HepG2 (cell line): ENCODE measurements around the gene HPGD. TPM values are rescaled to one million over a fixed set of nuclear protein-coding genes. Genes with fewer than 3 reads are reported as not detected.

Experiments
- FOXA3 ChIP-seq: IDR thresholded peaks from 2 replicates; pipeline ENCODE4 v1.6.1; 2016; ENCODE audit warnings: missing genetic modification reagents, missing compliant biosample characterization
- FOXC1 ChIP-seq: sonication (generic); formaldehyde crosslinking; IDR thresholded peaks from 2 replicates; pipeline ENCODE4 v1.8.0; 2022; ENCODE audit warnings: mild to moderate bottlenecking, missing genetic modification reagents, borderline replicate concordance
- FOXP1 ChIP-seq, 2 experiments: fragments of 450-650 bp in 1 of 2; IDR thresholded peaks; 2 replicates each; pipeline ENCODE4 v1.6.1; 2017 to 2018; ENCODE audit warnings: antibody characterized with exemption in 1 of 2
- NKX3-1 ChIP-seq: sonication (generic); formaldehyde crosslinking; IDR thresholded peaks from 2 replicates; pipeline ENCODE4 v1.5.0; 2020; ENCODE audit warnings: missing genetic modification reagents
- NONO ChIP-seq, 2 experiments: fragments of 450-650 bp in 1 of 2; sonication (generic) in 1 of 2; formaldehyde crosslinking in 1 of 2; IDR thresholded peaks in 1 of 2; conservative IDR thresholded peaks in 1 of 2; 2 replicates each; pipeline versions ENCODE4 v1.6.1 to v1.8.0; 2017 to 2022; ENCODE audit warnings: mild to moderate bottlenecking in 1 of 2, missing genetic modification reagents in 1 of 2, moderate library complexity in 1 of 2
- NR2F2 ChIP-seq: IDR thresholded peaks from 2 replicates; pipeline ENCODE4 v1.6.1; 2012; ENCODE audit warnings: low read depth, inconsistent platforms, borderline replicate concordance
- NRL ChIP-seq: sonication (generic); formaldehyde crosslinking; IDR thresholded peaks from 2 replicates; pipeline ENCODE4 v1.5.0; 2020; ENCODE audit warnings: missing genetic modification reagents, mild to moderate bottlenecking, moderate library complexity, borderline replicate concordance
- POLR2A ChIP-seq, 2 experiments: IDR thresholded peaks; 2 replicates each; pipeline ENCODE4 v1.6.1; 2011; ENCODE audit warnings: low read depth in 2 of 2, low read length in 2 of 2, mild to moderate bottlenecking in 1 of 2, moderate library complexity in 1 of 2; ENCODE audit not compliant: insufficient read depth in 1 of 2
- SCMH1 ChIP-seq: sonication (generic); formaldehyde crosslinking; IDR thresholded peaks from 2 replicates; pipeline ENCODE4 v1.9.0; 2021; ENCODE audit warnings: missing genetic modification reagents, mild to moderate bottlenecking, borderline replicate concordance
- STAT5B ChIP-seq: sonication (generic); formaldehyde crosslinking; IDR thresholded peaks from 2 replicates; pipeline ENCODE4 v1.4.0; 2020; ENCODE audit warnings: missing genetic modification reagents
- ZNF512 ChIP-seq: sonication (generic); formaldehyde crosslinking; IDR thresholded peaks from 2 replicates; pipeline ENCODE4 v1.4.0; 2020; ENCODE audit warnings: mild to moderate bottlenecking, missing genetic modification reagents
- ZNF564 ChIP-seq: sonication (generic); formaldehyde crosslinking; IDR thresholded peaks from 2 replicates; pipeline ENCODE4 v1.8.1; 2023; ENCODE audit warnings: mild to moderate bottlenecking, missing genetic modification reagents
- ZNF644 ChIP-seq: IDR thresholded peaks from 2 replicates; pipeline ENCODE4 v1.6.1; 2016; ENCODE audit warnings: low read depth
- ZNF724P ChIP-seq: sonication (generic); formaldehyde crosslinking; IDR thresholded peaks from 2 replicates; pipeline ENCODE4 v1.8.0; 2022; ENCODE audit warnings: missing genetic modification reagents, borderline replicate concordance
- polyA plus RNA-seq, 8 experiments: library from polyadenylated mRNA; depleted of rRNA in 3 of 8; stranded (reverse) in 7 of 8; unstranded in 1 of 8; fragments of >200 nt; fragmentation: Illumina TruSeq in 4 of 8; extraction: Trizol in 4 of 8; gene quantifications; 2 replicates each; pipeline versions ENCODE4 v1.2.1 to v1.2.3, GENCODE V29; 2011 to 2016; ENCODE audit warnings: low read depth in 4 of 8, missing spikeins in 1 of 8, mixed read lengths in 1 of 8; ENCODE audit not compliant: insufficient read depth in 1 of 8
- total RNA-seq, 5 experiments: library from RNA; depleted of rRNA; stranded (reverse); fragments of >200 nt; fragmentation: Illumina TruSeq; extraction: Trizol; gene quantifications; 2 replicates each; pipeline ENCODE4 v1.2.3, GENCODE V29; 2016; ENCODE audit warnings: low read depth in 1 of 5
- TF ChIP-seq, protein P1 (sequence below): sonication (generic); formaldehyde crosslinking; IDR thresholded peaks from 2 replicates; pipeline ENCODE4 v1.5.1; 2020; ENCODE audit warnings: mild to moderate bottlenecking, missing genetic modification reagents, moderate library complexity
- TF ChIP-seq, protein P2 (sequence below): IDR thresholded peaks from 2 replicates; pipeline ENCODE4 v1.6.1; 2016; ENCODE audit warnings: low read depth
- TF ChIP-seq, protein P3 (sequence below): IDR thresholded peaks from 2 replicates; pipeline ENCODE4 v1.6.1; 2016; ENCODE audit warnings: control low read depth
- TF ChIP-seq, protein P4 (sequence below): sonication (generic); formaldehyde crosslinking; IDR thresholded peaks from 2 replicates; pipeline ENCODE4 v1.8.1; 2023; ENCODE audit warnings: mild to moderate bottlenecking, inconsistent platforms, moderate library complexity, missing genetic modification reagents, borderline replicate concordance
- TF ChIP-seq, protein P5 (sequence below): sonication (generic); formaldehyde crosslinking; IDR thresholded peaks from 2 replicates; pipeline ENCODE4 v1.4.0; 2020; ENCODE audit warnings: missing genetic modification reagents

Gene HPGD
- total and polyA plus RNA-seq, 2 of the 13 experiments (the other 11 are each of a cell fraction or from before 2014, with no cell fraction given), result 0.13 to 0.24 TPM

DNA sequence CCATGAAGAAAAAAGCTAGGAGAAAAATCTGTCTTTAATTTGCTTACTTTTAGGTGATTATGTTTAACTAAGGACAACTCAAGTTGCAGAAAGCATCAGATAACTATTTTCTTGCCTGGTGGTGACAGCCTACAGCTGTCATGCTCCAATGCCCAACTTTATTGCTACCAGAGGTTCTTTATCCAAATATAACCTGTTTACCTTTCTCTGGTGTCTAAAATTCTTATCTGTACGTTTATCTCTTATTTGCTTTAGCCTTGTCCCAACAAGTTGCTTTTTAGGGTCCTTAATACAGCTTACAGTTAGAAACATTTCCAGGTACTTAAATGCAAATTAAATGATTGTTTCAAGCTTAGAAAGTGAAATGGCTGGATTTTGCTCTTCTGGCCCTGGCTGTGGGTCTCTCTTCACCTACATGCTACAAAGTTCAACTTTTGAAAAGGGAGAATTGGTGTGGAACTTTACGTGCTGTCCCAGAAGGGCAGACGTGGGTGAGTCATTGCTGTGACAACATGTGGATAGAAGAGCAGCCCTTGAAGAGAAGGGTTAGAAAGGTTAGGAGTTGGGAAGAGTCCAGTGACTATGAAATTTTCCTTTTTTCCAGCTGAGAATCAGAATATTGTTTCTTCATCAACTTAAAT is 60.7 kb downstream of the HPGD start (continued):
- TF ChIP-seq FOXC1 (CRISPR knock-in tag) (no peak), NR2F2 (no peak), ZNF724P (CRISPR knock-in tag) (no peak), SCMH1 (CRISPR knock-in tag) (no peak), POLR2A (IDR thresholded peaks at IDR 0.05; ENCODE audit: insufficient read depth in 1 of 2, low read depth in 2 of 2, low read length in 2 of 2) (no peak), STAT5B (CRISPR knock-in tag) (no peak), ZNF644 (CRISPR knock-in tag) (peak; percentile 86), FOXP1 (IDR thresholded peaks at IDR 0.05) (no peak), FOXP1 (CRISPR knock-in tag; IDR thresholded peaks at IDR 0.05) (no peak), FOXA3 (peak; percentile 41; the same call in 1 of the 2 replicates), NONO (IDR thresholded peaks at IDR 0.05) (no peak), NONO (CRISPR knock-in tag; conservative IDR thresholded peaks at IDR 0.05) (no peak), ZNF564 (CRISPR knock-in tag) (no peak), NRL (CRISPR knock-in tag) (no peak), NKX3-1 (CRISPR knock-in tag) (no peak), ZNF512 (CRISPR knock-in tag) (no peak)
- TF ChIP-seq, protein P1, sequence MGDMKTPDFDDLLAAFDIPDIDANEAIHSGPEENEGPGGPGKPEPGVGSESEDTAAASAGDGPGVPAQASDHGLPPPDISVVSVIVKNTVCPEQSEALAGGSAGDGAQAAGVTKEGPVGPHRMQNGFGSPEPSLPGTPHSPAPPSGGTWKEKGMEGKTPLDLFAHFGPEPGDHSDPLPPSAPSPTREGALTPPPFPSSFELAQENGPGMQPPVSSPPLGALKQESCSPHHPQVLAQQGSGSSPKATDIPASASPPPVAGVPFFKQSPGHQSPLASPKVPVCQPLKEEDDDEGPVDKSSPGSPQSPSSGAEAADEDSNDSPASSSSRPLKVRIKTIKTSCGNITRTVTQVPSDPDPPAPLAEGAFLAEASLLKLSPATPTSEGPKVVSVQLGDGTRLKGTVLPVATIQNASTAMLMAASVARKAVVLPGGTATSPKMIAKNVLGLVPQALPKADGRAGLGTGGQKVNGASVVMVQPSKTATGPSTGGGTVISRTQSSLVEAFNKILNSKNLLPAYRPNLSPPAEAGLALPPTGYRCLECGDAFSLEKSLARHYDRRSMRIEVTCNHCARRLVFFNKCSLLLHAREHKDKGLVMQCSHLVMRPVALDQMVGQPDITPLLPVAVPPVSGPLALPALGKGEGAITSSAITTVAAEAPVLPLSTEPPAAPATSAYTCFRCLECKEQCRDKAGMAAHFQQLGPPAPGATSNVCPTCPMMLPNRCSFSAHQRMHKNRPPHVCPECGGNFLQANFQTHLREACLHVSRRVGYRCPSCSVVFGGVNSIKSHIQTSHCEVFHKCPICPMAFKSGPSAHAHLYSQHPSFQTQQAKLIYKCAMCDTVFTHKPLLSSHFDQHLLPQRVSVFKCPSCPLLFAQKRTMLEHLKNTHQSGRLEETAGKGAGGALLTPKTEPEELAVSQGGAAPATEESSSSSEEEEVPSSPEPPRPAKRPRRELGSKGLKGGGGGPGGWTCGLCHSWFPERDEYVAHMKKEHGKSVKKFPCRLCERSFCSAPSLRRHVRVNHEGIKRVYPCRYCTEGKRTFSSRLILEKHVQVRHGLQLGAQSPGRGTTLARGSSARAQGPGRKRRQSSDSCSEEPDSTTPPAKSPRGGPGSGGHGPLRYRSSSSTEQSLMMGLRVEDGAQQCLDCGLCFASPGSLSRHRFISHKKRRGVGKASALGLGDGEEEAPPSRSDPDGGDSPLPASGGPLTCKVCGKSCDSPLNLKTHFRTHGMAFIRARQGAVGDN (CRISPR knock-in tag), result no peak
- TF ChIP-seq, protein P2, sequence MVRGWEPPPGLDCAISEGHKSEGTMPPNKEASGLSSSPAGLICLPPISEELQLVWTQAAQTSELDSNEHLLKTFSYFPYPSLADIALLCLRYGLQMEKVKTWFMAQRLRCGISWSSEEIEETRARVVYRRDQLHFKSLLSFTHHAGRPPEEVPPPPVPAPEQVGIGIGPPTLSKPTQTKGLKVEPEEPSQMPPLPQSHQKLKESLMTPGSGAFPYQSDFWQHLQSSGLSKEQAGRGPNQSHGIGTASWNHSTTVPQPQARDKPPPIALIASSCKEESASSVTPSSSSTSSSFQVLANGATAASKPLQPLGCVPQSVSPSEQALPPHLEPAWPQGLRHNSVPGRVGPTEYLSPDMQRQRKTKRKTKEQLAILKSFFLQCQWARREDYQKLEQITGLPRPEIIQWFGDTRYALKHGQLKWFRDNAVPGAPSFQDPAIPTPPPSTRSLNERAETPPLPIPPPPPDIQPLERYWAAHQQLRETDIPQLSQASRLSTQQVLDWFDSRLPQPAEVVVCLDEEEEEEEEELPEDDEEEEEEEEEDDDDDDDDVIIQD (CRISPR knock-in tag), result peak; percentile 71; the same call in 1 of the 2 replicates
- TF ChIP-seq, protein P3, sequence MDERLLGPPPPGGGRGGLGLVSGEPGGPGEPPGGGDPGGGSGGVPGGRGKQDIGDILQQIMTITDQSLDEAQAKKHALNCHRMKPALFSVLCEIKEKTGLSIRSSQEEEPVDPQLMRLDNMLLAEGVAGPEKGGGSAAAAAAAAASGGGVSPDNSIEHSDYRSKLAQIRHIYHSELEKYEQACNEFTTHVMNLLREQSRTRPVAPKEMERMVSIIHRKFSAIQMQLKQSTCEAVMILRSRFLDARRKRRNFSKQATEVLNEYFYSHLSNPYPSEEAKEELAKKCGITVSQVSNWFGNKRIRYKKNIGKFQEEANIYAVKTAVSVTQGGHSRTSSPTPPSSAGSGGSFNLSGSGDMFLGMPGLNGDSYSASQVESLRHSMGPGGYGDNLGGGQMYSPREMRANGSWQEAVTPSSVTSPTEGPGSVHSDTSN (CRISPR knock-in tag), result no peak
- TF ChIP-seq, protein P4, sequence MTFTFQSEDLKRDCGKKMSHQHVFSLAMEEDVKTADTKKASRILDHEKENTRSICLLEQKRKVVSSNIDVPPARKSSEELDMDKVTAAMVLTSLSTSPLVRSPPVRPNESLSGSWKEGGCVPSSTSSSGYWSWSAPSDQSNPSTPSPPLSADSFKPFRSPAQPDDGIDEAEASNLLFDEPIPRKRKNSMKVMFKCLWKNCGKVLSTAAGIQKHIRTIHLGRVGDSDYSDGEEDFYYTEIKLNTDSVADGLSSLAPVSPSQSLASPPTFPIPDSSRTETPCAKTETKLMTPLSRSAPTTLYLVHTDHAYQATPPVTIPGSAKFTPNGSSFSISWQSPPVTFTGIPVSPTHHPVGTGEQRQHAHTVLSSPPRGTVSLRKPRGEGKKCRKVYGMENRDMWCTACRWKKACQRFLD (CRISPR knock-in tag), result no peak
- TF ChIP-seq, protein P5, sequence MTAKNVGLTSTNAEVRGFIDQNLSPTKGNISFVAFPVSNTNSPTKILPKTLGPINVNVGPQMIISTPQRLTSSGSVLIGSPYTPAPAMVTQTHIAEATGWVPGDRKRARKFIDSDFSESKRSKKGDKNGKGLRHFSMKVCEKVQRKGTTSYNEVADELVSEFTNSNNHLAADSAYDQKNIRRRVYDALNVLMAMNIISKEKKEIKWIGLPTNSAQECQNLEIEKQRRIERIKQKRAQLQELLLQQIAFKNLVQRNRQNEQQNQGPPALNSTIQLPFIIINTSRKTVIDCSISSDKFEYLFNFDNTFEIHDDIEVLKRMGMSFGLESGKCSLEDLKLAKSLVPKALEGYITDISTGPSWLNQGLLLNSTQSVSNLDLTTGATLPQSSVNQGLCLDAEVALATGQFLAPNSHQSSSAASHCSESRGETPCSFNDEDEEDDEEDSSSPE (CRISPR knock-in tag), result no peak
